ENCODE data around the gene PKP4. TPM values are rescaled to one million over a fixed set of nuclear protein-coding genes. Genes with fewer than 3 reads are reported as not detected.

Gene PKP4
- total and polyA plus RNA-seq, 9 of the 15 experiments (the other 6 are each of a cell fraction or from before 2014, with no cell fraction given), result 24.6 to 99.1 (median 74.0) TPM

DNA sequence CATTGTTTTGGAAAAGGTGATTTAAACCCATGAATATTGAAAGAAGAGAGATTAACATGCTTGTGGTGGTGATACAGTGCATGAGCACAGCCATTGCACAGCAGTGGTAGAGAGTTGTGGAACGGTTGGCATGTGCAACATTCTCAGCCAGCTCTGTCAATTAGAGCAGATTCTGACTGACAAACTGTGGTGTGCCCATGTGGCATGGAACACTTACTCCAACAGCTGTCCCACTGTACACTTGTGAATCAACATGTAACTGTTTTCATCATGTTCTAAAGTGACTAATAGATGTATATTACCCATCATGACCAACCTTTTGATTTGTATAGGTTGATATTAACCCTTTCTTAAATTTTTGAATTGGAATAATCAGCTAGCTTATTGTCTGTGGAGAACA, 55.6 kb downstream of the PKP4 start:
- peaks cover 73% of the 10 kb centered on the region for H3K79me2 ChIP-seq (ENCODE audit: control insufficient read depth, insufficient read depth, low read length)
- no peak for ATAC-seq

DNA sequence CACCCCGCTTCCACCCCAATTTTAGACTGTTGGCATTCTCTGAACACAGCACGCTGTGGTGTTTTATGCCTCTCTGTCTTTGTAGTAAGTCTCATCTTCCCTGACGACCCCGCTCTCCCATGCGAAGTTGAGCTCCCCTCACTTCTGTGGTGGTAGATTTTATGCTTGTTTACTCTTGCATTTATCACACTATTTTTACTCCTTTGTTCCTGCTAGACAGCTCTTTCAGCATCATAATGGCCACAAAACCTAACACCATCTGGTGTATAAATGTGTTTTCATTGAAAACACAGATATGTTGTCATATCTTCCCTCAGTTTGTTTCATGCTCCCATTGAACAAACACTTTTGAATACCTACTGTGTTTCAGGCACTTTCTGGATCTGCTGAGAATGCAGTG, 57.1 kb downstream of the PKP4 start:
- H2AFZ ChIP-seq (ENCODE audit: low read depth, low read length), result no peak overlapping the region
- no peaks in the 10 kb centered on the region for H3K9me1 ChIP-seq (ENCODE audit: control insufficient read depth, insufficient read depth, low read length)
- ATAC-seq (no peak), DNase-seq (ENCODE audit: extremely low read depth in 1 of 4, low spot score in 3 of 4) (no peak), FAIRE-seq (no peak)
- H3K9ac ChIP-seq (ENCODE audit: insufficient read depth in 1 of 2, low read depth in 2 of 2, low read length in 2 of 2), result no peak overlapping the region
- no peaks in the 10 kb centered on the region for H4K20me1 ChIP-seq (replicated peaks; ENCODE audit: control insufficient read depth, insufficient read depth, low read length)
- 83% methylated on average over 5 of the region's 5 CpGs for WGBS (ENCODE audit: insufficient coverage, low coverage, missing lambda C conversion rate)
- no peaks in the 10 kb centered on the region for H3K9me3 ChIP-seq (replicated peaks; ENCODE audit: control insufficient read depth, insufficient read depth, low read depth, low read length)
- ChIA-PET CTCF (ENCODE audit: low intra/inter-chr PET ratio) (no interaction called here), POLR2A (interaction anchor here (0.7 to 1.8 kb wide), 2 partner anchors 8 to 29 kb away, joined by 3 to 6 read pairs; no protein-coding TSS in a partner anchor)
- H3K79me2 ChIP-seq (ENCODE audit: control insufficient read depth, insufficient read depth, low read length), result peaks cover 71% of the 10 kb centered on the region
- no TSS peak for BruUV-seq (replicated peaks)
- no peak overlapping the region for H3K4me2 ChIP-seq (ENCODE audit: insufficient read depth, low read length)
- intact Hi-C loops (cut with micrococcal nuclease) (no loop called here), in situ Hi-C loops (cut with MboI) (no loop called here)
- H3K36me3 ChIP-seq (ENCODE audit: control insufficient read depth, insufficient read depth, low read length), result peaks cover 12% of the 10 kb centered on the region; the same call in 2 of the 3 replicates
- H3K27ac ChIP-seq (ENCODE audit: extremely low read depth, low read depth, low read length), result no peak overlapping the region
- H3K27me3 ChIP-seq (ENCODE audit: control insufficient read depth in 2 of 2, insufficient read depth in 2 of 2, low read length in 2 of 2), result no peaks in the 10 kb centered on the region
- no peak overlapping the region for H3K4me3 ChIP-seq
- peaks cover 0 to 3% of the 10 kb centered on the region in 2 experiments; a peak in 1 of 5 replicates for H3K4me1 ChIP-seq (replicated peaks in 1 of 2; ENCODE audit: control insufficient read depth in 2 of 2, insufficient read depth in 2 of 2, low read length in 2 of 2)
- TF ChIP-seq ZNF551 (CRISPR knock-in tag; IDR thresholded peaks at IDR 0.05) (no peak), U2AF2 (optimal IDR thresholded peaks at IDR 0.05; ENCODE audit: low read depth, low read length) (no peak), ZNF696 (CRISPR knock-in tag; conservative IDR thresholded peaks at IDR 0.05) (no peak), CREB1 (IDR thresholded peaks at IDR 0.05) (no peak), CREB1 (CRISPR knock-in tag; IDR thresholded peaks at IDR 0.05) (no peak), SMARCB1 (IDR thresholded peaks at IDR 0.05; ENCODE audit: insufficient read length, low read depth) (no peak), ZNF717 (CRISPR knock-in tag; IDR thresholded peaks at IDR 0.05) (no peak), ARID1B (IDR thresholded peaks at IDR 0.05) (no peak), U2AF1 (optimal IDR thresholded peaks at IDR 0.05; ENCODE audit: low read depth, low read length) (no peak), ZNF146 (CRISPR knock-in tag; IDR thresholded peaks at IDR 0.05; ENCODE audit: unreplicated experiment) (no peak), SRSF9 (IDR thresholded peaks at IDR 0.05; ENCODE audit: borderline replicate concordance, low read depth, low read length) (no peak), GTF2A2 (tag; IDR thresholded peaks at IDR 0.05) (no peak), TAL1 (IDR thresholded peaks at IDR 0.05) (no peak)
- TF ChIP-seq, protein P1, sequence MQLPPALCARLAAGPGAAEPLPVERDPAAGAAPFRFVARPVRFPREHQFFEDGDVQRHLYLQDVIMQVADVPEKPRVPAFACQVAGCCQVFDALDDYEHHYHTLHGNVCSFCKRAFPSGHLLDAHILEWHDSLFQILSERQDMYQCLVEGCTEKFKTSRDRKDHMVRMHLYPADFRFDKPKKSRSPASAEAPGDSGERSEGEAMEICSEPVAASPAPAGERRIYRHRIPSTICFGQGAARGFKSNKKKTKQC (CRISPR knock-in tag; IDR thresholded peaks at IDR 0.05), result no peak

More for the DNA sequence above, 55.6 kb downstream of the PKP4 start:
- no peaks in the 10 kb centered on the region for H3K9me3 ChIP-seq (replicated peaks; ENCODE audit: control insufficient read depth, insufficient read depth, low read depth, low read length)
- no TSS peak for BruUV-seq (replicated peaks)
- DNase-seq (ENCODE audit: extremely low read depth in 1 of 4, low spot score in 3 of 4) (no peak), FAIRE-seq (no peak)
- no peak overlapping the region for H3K9ac ChIP-seq (ENCODE audit: insufficient read depth in 1 of 2, low read depth in 2 of 2, low read length in 2 of 2)
- POLR2A ChIA-PET, result interaction anchor here (0.9 kb wide), 1 partner anchor 205 kb away, joined by 3 read pairs; no protein-coding TSS in a partner anchor
- H3K27ac ChIP-seq (ENCODE audit: extremely low read depth, low read depth, low read length), result no peak overlapping the region
- no peak overlapping the region for H2AFZ ChIP-seq (ENCODE audit: low read depth, low read length)
- intact Hi-C loops (cut with micrococcal nuclease) (no loop called here), in situ Hi-C loops (cut with MboI) (no loop called here)
- H3K4me2 ChIP-seq (ENCODE audit: insufficient read depth, low read length), result no peak overlapping the region
- CTCF ChIA-PET (ENCODE audit: low intra/inter-chr PET ratio), result no interaction called here
- H3K27me3 ChIP-seq (ENCODE audit: control insufficient read depth in 2 of 2, insufficient read depth in 2 of 2, low read length in 2 of 2), result no peaks in the 10 kb centered on the region
- TF ChIP-seq ESRRA (IDR thresholded peaks at IDR 0.05; ENCODE audit: borderline replicate concordance, low read depth) (no peak), ZNF586 (CRISPR knock-in tag; conservative IDR thresholded peaks at IDR 0.05) (no peak), ETV6 (IDR thresholded peaks at IDR 0.05; ENCODE audit: borderline replicate concordance in 1 of 2, low read depth in 2 of 2, low read length in 1 of 2) (no peak), ETV6 (CRISPR knock-in tag; IDR thresholded peaks at IDR 0.05; ENCODE audit: borderline replicate concordance) (no peak), KDM2B (CRISPR knock-in tag; IDR thresholded peaks at IDR 0.05) (no peak), MCM5 (IDR thresholded peaks at IDR 0.05; ENCODE audit: low read depth) (no peak)
- no peak overlapping the region for H3K4me3 ChIP-seq
- H3K9me1 ChIP-seq (ENCODE audit: control insufficient read depth, insufficient read depth, low read length), result no peaks in the 10 kb centered on the region
- H3K4me1 ChIP-seq (replicated peaks in 1 of 2; ENCODE audit: control insufficient read depth in 2 of 2, insufficient read depth in 2 of 2, low read length in 2 of 2), result 0 out of 5 replicates have a peak, but pooled peaks cover 0 to 3% of the 10 kb centered on the region in 2 experiments
- 72% methylated on average over 1 of the region's 1 CpG for WGBS (ENCODE audit: insufficient coverage, low coverage, missing lambda C conversion rate)
- H4K20me1 ChIP-seq (replicated peaks; ENCODE audit: control insufficient read depth, insufficient read depth, low read length), result no peaks in the 10 kb centered on the region
- H3K36me3 ChIP-seq (ENCODE audit: control insufficient read depth, insufficient read depth, low read length), result peaks cover 12% of the 10 kb centered on the region; the same call in 2 of the 3 replicates
